GM20431 (cell line): Measurements from ENCODE around the gene CBX7.

Experiments
- in situ Hi-C: fragments of 300-500 bp; cut with MseI, MboI; formaldehyde crosslinking; loops from one replicate; pipeline ENCODE4 v1.15.0; 2020; ENCODE audit warnings: low sequenced_read_pairs; ENCODE audit not compliant: unreplicated experiment

CBX7 gene

DNA sequence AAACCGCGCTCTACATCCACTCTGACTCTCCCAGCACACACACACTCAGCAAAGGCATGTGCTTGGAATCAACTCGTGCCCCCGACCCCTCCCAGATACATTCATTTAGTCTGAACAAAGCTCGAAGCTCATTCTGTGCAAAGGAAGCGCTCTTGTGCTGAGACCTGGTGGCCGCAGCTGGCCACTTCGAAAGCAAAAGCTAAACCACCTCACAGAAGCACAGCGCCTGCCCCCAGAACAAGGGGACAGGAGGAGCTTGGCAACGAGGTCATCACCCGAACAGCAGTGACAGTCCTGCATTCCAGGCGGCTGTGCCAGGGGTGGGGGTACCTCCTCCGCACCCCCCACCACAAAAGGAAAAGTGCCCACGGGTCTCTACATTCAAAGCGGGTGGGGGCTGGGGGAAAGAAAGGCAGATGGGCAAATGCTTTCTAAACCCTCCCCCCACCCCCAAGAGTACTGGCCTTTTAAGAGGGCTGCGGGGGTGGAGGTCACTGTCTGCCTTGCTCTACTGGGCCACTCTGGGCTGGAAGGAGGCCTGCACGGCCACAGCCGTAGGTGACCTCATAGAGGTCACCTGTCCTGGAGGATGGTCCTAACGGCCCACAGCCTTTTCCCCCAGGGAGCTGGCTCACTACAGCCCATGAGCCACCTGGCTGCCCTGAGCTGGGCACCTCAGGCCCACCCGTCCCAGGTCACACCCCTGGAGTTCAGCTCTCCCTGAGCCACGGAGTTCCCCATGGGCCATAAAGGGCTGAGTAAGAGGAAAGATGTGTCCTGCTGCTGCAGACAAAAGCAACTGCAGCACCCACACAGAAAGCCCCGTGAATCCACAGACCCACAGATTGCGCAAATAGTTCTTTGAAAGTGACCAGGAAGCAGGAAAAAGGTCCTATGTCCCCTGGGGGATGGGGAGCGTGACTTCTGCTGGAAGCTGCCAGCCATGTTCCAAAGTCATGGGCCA is 21.3 kb downstream of the CBX7 start:
- in situ Hi-C loops, result no loop called here

DNA sequence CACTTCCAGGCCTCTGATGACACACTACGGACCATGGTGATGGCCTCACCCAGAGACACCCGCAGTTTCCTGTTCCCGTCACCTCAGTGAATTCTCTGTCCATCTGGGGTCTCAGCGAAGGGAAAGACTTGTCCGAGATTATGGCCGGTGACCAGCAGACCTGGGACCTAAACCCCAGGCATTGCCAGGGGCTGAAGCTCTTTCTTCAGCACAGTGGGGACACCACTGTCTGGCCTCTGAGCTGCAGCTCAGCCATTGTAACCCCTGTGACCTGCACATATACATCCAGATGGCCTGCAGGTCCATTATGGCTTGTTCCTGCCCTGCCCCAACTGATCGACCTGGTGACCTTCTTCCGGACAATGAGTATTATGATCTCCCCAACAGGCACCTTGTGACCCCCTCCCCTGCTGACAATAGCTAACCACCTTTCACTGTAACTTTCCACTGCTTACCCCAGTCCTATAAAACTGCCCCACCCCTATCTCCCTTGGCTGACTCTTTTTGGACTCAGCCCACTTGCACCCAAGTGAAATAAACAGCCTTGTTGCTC is 22.3 kb downstream of the CBX7 start:
- in situ Hi-C loops, result no loop called here

DNA sequence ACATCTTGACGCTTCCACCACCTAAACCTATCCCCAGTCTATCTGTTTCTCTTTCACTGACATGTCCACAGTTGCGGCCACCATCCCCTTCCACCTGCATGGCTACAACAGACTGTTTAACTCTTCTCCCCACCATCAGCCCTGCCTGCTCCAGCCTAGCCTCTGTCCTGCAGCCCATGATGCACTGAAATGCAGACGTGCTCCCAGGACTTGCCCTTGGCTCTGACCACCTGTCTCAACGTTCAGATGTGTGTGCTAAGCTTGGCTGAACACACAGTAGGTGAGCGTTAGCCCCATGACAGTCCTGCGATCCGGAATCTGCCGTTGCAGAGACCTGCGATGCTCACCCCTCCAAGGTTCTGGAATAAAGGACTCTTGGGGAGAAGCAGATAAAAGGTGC is 22.7 kb downstream of the CBX7 start:
- in situ Hi-C loops, result no loop called here

DNA sequence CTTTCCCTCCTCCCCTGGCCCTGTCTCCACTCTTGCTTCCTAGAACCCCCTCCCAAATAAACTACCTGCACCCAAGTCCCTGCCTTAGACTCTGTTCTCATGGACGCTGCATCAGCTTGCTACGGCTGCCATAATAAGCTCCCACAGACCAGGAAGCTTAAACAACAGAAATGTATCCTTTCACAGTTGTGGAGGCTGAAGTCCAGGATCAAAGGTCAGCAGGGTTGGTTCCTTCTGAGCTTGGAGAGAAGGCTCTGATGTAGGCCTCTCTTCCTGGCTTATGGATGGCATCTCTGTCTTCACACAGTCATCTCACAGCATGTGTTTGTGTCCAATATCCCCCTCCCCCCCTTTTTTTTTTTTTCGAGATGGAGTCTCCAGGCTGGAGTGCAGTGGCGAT is 23.4 kb downstream of the CBX7 start:
- in situ Hi-C loops, result no loop called here

DNA sequence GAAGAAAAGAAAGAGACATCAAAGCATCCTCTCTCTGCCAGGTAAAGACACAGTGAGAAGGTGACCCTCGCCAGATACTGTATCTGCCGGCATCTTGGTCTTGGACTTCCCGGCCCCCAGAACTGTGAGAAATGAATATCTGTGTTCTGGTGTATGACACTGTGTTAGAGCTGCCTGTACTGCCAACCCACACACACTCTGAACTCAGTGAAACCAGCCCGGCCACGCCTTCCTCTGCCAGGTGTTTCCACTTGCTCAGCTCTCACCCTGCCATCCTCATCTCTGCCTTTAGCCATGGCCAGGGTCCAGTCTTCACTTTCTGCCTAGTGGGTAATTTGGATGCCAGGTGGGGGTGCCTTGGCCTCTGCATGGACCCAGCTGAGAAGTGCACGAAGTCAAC is 24.0 kb downstream of the CBX7 start:
- in situ Hi-C loops, result no loop called here

DNA sequence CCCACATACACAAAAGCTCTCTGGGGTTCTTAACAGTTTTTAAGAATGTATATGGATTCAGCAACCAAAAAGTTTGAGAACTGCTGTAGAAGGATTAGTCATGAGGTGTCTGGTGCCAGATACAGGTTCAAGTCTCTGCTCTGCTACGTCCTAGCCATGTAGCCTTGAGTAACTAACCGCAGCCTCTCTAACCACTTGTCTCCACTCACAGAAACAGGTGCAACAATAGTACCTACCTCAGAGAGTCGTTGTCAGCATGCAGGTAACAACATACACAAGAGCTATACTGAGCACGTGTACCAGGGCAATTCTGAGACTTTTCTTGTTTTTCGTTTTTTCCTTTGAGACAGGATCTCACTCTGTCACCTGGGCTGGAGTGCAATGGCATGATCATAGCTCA is 26.9 kb downstream of the CBX7 start:
- in situ Hi-C loops, result no loop called here

DNA sequence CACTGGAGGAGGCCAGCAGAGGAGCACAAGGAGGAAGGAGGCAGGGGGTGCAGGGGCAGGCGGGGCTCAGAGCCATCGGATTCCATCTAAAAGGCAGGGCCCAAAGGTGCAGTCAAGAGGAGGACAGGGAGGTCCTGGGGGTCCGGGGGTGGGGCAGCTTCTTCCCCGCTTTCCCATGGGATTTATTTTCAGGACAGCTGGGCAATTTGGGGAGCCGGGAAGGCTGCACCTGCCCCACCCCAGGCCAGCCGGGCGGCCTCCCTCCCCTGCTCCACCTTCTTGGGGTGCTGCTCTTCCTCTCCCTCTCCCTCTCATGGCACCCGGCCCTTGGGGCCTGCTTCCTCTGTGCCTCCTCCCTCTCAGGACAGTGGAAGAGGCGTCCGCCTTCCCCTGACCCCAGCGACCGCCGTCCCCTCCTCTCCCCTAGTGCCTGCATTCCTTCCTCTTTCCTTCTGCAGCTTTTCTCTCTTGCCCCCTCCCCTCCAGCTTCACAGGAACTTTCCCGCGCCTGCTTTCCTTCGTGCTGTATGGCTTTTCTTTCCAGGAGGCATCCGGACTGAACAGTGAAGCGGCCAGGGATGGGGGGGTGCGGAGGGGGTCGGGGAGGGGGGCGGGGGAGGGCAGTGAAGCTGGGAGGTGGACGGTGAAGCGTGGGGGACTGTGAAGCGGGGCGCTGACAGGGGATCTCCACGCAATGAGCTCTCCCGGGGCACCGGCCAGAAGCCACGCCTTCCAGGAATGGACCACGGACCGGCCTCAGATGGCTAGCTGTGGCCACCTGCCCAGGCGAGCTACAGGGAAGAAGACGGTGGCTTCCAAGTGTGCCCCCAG is 28.5 kb downstream of the CBX7 start:
- in situ Hi-C loops, result loop anchor here (5.0 kb wide), 1 partner anchor 117 kb away; no protein-coding TSS in a partner anchor

DNA sequence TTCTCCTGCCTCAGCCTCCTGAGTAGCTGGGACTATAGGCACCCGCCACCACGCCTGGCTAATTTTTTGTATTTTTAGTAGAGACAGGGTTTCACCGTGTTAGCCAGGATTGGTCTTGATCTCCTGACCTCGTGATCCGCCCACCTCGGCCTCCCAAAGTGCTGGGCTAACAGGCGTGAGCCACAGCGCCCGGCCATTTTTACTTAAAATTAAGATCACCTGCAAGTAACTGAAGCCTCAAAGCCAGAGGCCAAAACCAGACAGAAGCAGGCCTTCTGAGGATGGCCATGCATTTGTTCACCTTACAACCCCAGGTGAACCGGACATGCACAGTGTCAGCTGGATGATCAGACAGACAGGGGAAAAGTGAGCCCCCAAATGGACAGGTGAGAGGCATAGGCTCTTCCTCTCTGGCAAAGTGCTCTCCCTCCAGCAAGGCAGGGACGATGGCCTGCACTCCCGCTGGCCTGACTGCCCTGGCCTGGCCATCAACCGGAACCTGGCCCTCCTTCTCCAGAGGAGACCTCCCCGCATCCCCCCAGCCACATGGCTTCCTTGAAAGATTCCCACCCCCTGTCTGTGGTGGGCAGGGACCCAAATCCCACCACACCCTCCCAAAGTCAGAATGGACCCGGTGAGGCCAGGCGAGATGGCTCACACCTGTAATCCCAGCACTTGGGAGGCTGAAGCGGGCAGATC is 29.6 kb downstream of the CBX7 start:
- in situ Hi-C loops, result loop anchor here (5.0 kb wide), 1 partner anchor 116 kb away; no protein-coding TSS in a partner anchor

DNA sequence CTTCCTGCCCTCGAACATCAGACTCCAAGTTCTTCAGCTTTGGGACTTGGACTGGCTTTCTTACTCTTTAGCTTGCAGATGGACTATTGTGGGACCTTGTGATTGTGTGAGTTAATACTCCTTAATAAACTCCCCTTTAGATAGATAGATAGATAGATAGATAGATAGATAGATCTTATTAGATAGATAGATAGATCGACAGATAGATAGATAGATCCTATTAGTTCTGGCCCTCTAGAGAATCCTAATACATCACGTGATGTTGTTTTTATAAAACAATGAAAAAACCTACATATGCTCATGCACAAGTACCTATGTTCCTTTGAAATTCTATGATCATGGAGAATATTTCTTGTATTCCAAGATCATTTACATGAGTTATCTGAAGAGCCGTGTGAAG is 31.5 kb downstream of the CBX7 start:
- in situ Hi-C loops, result loop anchor here (5.0 kb wide), 1 partner anchor 114 kb away; no protein-coding TSS in a partner anchor

DNA sequence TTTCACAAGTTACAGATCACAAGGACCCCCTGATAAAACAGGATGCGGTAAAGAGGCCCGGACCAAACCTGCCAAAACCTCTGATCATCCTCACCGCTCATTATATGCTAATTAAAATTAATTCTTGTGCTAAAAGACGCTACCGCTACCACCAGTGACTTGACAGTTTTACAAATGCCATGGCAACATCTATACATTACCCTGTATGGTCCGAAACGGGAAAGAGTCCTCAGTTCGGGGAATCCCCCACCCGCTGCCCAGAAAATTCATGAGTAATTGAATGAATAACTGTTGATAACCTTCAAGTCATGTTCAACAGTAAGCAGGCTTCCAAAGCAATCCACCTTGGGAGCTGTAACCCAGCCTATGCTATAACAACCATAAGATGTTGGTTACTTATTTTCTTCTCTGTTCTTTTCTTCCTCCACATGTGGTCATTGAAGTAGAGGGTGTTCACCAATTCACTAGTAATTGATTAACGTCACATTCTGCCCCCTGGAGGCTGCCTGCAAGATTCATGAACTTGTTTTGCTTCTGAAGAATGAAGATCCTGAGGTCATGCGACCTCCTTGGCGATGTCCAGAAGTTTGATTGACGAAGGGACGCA is 34.8 kb downstream of the CBX7 start:
- in situ Hi-C loops, result no loop called here

DNA sequence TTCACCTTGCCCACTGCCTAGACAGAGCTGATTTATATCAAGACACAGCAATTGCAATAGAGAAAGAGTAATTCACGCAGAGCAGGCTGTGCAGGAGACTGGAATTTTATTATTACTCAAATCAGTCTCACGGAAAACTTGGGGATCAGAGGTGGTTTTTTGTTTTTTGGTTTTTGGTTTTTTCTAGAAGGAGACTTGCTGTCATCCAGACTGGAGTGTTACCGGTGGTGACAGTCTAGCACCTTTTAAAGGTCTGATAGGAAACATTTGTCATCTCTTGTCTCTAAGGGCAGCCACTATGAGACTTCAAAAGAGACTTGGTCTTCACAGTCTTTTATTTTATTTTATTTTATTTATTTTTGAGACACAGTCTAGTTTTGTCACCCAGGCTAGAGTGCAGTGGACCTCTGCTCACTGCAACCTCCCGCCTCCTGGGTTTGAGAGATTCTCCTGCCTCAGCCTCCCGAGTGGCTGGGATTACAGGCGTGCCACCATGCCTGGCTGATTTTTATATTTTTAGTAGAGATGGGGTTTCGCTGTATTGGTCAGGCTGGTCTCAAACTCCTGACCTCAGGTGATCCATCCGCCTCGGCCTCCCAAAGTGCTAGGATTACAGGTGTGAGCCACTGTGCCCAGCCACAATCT is 36.4 kb downstream of the CBX7 start:
- in situ Hi-C loops, result no loop called here

DNA sequence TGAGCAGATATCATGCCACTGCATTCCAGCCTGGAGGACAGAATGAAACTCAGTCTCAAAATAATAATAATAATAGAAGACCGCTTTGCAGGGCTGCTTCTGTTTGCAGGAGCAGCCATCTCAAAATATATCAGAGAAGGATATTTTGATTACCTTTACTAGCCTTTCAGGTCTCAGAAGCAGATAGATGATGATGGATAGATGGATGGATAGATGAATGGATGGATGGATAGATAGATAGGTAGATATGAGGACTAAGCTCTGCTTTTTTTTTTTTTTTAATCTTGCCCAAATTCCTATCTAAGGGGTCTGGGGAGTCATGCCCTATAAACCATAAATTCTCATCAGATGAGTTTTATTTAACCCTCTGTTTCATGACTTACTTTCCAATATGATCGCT is 36.9 kb downstream of the CBX7 start:
- in situ Hi-C loops, result no loop called here

DNA sequence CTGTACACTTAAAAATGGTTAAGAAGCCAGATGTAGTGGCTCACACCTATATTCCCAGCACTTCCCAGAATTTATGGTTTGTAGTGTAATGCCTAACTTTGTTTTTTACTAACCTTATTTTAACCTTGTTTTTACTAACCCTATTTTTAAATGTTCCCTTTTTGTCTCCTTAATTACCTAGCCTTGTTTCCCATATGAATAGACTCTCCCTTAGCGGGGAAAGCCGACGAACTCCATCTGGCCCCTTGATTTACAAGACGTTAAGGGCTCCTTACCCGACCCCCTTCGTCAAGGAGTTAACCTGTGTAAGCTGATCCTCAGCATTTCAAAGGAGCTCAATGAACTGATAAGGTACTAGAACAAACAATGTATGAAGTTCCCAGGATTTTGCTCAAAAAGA is 38.4 kb downstream of the CBX7 start:
- in situ Hi-C loops, result no loop called here

DNA sequence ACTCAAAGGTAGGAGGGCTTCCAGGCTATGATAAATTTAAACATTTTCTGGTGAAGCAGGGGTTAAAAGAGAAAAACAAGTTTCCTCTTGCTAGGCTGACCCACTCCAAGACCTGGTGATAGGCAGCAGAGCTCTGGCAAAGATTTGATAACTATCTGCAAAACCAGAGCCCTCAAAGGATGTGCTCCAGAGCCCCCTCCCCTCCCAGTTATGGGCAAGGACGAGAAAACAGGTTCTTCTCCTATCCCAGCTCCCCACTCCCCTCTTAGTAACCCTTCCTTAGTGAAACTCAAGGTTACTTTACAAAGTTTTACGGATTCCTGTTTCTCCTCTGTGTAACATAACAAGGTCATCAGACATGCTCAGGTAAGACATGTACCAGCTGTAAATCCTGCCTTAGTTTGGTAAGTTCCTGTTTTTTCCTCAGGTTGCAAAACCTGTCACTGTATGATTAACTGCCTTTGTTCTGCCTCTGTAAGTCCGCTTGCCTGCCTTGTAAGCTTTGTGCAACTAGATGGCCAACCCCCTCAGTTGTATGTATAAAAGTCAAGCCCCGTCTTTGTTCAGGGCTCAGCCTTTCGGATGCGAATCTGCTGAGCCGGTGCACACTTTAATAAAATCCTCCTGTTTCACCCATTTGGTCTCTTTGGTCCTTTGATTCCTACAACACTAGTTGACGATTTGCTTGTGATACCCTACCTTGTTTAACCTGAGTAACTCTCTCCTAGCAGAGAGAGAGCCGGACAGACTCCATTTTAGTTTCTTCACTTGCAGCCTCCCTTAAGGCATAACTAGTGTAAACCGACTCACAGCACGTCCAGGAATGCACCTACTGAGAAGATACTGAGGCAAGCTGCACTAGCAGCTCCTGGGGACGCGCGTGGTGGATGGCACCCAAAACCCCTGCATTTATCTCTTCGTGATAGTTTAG is 41.6 kb downstream of the CBX7 start:
- in situ Hi-C loops, result no loop called here

DNA sequence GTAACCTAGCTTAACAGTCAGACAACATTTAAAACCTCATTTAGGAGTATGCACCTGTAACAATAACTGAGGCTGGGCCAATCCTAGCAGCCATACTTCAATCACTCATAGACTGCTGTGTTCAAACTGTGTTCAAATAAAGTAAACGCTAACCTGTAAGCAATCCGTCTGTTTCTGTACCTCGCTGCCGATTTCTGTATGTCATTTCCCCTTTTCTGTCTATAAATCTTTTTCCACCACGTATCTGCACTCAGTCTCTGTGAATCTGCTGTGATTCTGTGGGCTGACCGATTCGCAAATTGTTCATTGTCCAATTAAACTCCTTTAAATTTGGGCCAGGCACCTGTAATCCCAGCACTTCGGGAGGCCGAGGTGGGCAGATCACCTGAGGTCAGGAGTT is 43.1 kb downstream of the CBX7 start:
- in situ Hi-C loops, result no loop called here

DNA sequence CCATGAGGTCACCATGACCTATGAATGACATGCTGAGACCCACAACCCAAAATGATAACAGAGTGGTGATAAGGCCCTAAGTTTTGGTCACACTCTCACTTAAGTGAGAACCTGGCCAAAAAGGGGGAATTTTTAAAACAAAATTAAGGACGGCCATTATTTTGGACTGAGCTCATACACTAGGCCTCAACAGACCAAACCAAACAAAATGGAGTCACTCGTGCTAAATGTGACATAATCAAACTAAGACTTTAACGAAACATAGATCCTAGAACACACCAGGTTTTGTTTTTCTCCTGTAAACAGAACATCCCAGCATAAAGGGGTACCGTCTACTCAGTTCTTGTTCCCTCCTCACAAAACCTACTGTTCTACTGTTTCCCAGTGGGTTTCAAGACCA is 44.0 kb downstream of the CBX7 start:
- in situ Hi-C loops, result no loop called here

DNA sequence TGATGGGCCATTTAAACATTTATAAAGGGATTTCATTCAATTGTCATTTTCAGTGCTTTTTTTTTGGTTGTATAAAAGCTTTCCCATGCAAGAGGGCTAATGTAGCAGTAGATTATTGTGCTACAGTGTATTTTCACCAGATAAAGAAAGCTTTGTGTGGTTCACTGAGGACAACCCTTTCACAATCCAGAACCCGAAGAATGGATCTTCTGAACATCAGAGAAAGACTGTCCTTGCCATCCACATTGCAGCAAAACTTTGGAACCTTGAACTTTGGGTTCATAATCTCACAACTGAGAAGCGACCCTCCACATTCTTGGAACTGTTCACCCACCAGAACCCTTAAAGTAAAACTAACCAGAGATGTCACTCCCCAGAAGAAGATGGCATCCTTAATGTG is 46.2 kb downstream of the CBX7 start:
- in situ Hi-C loops, result no loop called here

DNA sequence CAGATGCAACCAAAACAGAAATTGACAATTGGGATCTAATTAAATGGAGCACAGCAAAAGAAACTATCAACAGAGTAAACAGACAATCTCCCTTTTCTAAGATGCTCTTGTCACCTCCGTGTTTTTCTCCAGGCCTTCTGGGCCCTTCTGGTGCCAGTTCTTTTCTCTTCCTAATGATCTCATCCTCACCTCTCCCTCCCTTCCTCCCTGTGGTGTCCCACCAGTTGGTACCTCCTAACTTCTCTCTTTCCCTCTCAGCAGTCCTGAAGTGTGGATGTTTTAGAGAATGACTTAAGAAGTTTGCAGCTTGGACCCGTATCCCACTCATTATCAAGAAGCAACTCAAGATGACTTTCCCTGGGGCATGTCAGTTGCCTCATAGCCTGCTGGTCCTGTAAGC is 49.0 kb downstream of the CBX7 start:
- in situ Hi-C loops, result no loop called here
